ENCODE results near the gene TCF12.

The TCF12 gene

DNA sequence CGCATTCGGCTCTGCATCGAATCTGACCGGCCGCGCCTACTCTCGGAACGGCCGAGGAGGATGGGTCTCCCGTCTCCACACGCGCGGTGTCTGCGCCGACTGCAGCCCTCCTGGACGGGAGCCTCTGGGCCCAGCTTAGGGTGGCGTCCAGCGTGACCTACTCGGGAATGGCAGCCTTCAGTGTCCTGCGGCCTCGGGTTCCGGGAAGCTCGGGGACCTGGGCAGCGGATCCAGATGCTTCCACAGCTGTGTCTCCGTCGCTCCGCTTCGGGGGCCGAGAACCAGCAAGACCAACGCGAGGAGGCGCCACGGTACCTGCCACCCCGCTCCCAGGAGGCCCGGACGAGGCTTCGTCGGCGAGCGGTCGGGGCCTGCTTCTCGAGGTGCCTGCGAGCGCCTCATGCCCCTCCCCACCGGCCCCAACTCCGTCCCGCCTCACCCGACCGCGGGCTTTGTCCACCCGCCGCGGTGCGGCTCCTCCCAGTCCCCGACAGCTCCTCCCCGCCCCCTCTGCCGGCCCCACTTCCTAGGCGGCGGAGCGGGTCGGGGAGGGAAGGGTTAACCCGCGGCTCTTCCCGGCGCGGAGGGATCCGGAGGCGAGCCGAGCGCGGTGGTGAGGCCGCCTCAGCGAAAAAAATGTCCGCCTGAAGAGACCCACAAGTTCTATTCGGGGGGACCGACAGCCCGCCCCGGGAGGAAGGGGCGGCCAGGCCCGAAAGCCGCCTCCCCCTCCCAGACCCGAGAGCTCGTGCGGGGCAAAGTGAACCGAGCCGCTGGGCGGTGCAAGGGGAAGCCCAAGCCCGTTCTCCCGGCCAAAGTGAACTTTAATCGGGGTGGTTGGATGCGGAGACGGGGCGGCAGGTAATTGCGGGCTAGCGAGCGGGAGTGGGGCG, at the start of gene TCF12:
Gene TCF12, plus strand, starts transcription at position 599 of the 893 bp plus-strand sequence. CDS start 1,270 bp downstream, outside the sequence.
- peak; percentile 64 for DNase-seq

DNA sequence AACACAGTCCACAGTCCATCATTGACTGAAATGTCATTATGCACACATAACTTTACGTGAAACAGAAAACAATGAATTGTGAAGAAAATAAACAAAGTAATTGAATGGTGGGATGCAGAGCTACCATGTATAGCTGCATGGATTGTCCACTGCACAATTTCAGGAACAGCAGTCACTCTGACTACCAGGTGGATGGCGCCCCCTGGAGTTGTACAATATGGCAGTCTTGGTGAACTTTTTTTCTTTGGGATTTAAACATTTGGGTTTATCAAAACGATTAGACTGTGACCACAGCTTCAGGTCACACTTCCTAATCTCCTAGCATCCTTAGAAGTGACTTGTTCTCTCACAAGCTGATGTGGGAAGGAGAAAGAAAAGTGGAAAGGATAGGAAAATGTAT, 48.9 kb upstream of the TCF12 start:
- no peak for DNase-seq

DNA sequence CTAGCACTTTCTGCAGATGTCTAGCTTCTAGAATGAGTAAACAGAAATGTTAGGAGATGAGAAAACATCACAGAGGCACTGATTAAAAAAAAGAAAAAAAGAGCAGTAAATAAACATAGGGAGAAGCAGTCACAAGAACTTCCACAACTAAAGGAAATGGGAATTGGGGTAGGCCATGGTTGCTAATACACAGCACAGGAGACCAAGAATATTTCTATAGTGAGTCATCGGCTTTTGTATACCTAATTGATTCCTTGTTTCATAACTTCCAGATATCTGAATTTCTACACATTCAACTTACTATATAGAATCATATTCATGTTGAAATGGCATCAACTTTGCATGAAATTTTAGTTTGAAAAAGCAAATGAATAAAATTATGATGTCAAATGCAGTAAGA, 47.3 kb upstream of the TCF12 start:
- no peak for DNase-seq

DNA sequence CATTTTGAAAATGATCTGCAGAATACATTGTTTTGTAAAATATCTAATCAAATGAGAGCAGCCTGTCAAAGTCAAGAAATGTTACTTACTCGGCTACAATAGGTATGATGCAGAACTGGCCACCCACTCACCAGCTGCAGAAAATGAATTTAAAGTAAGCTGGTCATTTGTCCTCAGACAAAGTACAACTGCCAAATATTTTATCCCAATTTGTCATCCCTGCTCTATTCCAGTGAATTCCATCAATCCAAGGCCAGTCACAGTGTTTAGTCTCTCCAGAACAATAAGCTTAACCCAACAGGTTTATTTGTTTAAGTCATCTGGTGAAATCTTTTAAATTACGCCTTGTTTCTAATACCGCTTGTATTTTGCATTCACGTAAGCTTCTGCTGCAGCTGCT, 46.6 kb upstream of the TCF12 start:
- DNase-seq = no peak

DNA sequence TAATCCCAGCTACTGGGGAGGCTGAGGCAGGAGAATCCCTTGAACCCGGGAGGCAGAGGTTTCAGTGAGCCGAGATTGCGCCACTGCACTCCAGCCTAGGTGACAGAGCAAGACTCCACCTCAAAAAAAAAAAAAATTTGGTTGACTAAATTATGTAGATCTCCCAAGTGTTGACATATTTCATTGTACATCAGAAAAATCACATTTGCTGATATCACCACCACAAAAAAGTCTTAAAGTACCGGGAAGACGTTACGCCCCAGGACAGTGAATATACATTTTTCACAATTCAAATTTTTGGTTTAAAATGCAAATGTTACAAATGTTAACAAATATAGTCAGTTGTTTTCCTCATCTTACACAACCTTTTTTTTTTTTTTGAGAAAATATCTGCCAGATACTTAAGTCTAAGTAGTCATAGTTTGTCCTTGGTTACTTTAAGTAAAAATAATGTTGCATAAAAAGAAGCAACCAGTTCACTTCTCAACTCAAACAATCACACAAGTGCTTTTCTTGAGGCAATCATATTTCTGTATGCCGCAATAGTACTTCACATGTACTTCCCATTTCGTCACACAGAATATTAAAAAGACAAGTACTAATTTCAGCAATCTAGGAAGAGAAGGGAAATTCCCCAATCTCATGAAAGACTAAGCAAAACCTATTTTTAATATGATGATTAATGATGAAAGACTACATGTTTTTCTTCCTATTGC, 41.0 kb upstream of the TCF12 start:
- DNase-seq = no peak

DNA sequence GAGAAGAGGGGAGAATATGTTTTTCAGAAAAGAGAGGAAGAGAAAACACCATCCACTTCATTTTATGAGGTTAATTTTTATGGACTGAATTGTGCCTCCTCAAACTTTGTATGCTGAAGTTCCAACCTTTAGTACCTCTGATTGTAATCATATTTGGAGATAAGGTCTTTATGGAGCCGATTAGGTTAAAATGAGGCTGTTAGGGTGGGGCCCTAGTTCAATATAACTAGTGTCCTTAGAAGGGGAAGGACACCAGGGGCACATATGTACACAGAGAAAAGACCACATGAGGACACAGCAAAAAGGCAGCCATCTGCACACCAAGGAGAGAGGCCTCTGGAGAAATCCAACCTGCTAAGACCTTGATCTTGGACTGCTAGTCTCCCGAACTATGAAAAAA, 38.9 kb upstream of the TCF12 start:
- DNase-seq = no peak

DNA sequence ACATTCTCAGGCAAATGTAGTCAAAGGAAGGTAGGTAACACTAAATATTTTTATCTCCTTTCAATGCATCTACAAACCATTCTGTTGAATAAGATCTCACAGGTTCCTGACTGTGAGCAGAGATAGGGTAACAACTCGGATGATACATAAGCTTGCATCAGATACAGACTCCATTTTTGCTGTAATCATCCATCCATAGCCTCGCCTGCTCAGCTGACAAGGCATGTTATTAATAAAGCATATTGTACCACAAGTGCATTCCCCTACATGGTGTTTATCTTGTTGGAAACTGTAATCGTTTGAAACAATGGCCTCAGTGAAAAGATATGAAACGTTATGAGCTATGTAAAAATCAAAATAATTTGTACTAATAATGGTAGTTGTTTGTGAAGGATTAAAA, 35.4 kb upstream of the TCF12 start:
- no peak for DNase-seq

DNA sequence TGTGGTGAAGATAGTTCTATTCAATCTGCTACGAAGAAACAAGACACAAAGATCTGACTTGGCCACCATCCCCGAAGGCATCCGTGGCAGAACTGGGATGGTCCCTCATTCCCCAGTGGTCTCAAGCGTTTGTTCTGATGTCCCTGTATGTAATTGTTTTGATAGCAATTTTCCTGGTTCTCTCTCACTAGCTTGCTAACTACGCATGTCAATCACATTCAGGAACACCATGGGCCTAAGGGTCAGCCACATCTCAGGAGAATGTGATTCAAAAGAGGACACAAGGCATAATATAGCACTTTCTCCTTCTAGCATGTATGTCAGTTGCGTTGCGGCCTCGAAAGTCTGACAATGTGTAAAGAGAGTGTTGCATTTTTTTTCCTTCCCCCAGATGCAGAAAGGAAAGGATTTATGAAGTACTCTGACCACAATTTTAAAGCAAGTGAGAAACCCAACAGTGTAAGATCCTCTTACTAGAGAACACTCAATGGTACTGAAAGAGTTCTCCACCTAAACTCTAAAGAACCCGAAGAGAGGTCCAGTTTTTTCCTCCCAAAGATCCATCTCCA, 32.0 kb upstream of the TCF12 start:
- no peak for DNase-seq

DNA sequence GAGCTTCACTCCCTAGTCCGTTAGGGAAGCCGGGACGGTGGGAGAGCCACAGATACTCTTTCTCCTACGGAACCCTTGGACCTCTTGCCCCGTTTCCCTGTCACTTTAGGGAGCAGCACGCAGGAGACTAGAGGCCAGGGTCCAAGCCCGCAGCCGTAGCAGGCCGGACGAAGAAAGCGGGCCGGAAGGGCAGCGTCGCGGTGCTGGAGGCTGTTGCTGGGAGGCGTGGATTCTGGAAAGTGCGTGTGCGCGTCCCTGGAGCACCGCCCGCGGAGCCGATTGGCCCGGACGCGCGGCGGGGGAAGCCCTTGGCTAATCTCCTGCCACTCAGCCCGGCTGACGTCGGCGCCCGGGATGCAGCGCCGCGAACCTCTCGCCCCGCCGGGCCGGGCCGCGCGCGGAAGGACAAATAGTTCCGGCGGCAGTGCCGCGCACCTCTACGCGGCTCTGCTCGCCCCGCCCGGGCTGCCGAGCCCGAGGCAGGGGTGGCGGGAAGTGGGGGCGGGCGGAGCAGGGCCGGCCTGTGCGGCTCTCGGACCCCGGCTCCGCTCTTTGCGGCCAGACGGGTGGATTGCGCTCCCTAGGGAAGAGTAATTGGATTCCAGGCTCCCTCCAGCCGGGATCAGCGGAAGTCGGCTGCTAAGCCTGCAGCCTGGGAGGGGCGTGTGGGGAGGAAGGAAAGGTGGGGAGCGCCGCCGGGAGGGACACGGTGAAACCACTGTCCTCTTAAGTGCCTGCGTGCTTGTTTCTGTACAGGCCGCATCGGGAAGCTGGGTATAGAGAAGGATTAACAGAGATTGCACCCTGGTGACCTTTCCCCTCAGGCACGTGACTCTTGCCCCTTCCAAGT, 31.3 kb upstream of the TCF12 start:
- peak; percentile 87 for DNase-seq

DNA sequence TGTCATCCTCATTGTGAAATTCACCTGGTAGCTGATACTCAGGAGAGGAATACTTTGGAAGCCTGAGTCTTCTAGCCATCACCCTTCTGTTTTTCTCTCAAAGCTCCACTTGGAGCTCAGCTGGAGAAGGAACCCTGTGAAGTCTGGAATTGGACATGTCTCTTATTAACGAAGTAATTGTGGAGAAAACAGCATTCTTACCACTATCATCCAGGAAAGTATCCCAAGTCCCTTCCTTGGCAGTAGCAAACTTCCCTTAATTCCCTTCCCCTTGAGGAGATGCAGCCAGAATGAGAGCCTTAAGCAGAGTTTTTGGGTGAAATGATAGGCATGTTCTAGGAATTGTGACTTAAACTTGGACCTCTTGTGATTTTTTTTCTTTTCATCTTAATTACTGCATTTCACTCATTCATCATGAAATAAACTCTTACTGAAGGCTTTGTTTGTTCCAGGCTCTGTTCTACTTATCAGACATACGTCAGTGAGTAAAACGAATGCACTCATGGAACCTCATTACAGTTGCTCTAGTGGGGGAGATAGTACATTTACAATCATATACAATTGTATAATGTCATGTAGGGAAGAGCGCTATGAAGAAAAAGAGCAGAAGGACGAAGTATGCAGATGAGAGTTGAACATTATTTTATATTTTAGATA, 30.5 kb upstream of the TCF12 start:
- DNase-seq = no peak

DNA sequence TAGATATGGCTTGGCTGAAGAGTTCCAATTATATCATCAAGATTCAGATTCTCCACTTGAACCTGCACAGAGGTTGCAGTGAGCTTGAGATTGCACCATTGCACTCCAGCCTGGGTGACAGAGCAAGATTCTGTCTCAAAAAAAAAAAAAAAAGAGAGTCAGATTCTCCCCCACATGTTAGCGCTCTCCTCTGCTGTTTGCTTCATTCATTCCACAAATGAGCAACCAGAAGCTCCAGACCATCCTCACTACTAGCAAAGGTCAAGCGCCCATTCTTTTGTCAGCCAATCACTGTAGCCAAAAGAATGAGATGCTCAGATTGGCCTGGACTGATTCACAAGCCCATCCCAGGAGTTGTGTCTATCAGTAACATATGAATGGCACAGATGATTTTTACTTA, 28.4 kb upstream of the TCF12 start:
- no peak for DNase-seq

DNA sequence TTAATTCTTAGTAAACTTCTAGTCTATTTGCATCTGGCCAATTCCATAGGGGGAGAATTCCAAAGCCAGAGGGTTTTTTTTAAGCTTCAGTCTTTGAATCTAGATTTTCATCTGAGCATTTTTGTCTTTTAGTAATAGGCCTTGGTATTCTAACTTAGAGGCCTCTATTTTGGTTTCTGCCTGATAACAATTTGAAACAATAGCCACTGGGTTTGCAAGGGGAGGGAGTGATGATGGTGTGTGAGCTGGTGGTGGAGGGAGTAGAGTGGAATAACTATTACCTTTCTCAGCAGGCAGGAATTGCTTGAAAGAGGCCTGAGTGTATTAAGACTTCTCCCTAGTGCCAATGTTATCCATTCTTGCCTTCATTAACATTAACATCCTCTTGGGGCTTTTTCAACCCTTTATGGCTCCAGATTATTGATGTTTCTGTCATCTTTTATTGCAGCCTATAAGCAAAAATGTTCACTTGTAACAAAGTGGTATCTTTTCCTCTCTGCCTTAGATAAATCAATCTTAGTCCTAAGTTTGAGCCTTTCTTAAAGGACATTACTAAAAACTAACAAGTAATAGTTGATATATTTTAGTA, 26.5 kb upstream of the TCF12 start:
- no peak for DNase-seq

DNA sequence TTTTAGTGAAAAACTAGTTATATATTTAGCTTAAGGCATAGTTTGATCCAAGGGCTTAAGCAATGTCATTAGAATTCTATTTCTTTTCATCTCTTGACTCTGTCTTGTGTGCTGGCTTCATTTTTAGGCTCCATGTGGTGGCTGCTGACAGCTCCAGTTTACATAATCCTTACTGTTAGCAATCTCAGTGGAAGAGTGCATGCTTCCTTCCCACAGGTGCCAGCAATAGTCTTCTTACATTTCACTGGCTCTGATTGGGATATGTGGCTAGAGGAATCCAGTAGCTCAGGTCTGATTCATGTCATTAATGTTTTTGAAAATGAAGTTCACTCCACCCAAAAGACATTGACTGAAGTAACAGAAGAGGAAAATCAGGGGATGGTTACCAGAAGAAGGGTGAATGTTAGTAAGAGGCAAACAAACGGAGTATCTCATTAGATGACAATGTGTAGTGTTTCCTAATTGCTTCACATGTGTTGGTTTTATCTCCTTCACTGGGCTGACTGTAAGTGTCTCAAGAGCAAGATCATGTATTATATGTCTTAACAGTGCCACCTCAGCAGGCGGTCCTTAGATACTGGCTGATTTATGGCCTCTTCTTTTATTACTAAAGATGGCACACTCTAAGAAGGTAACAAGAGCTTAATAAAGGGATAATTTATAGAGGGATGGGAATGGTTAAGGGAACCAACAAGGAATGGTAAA, 25.6 kb upstream of the TCF12 start:
- peak; percentile 96 for DNase-seq

DNA sequence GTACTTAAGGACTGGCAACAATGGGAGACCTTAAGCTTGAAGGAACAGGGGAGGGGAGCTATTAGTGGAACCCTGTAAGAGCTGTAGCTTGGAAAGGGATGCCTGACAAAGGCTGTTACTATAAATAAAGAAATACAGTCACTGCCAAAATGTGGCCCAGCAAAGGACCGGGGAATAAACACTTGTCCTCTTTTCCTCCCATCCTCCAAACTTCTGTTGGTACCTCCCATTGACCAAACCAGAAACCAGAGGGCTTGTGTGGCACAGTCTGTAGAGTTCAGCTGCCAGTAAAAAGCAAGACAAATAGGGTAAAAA, 25.1 kb upstream of the TCF12 start:
- no peak for DNase-seq

DNA sequence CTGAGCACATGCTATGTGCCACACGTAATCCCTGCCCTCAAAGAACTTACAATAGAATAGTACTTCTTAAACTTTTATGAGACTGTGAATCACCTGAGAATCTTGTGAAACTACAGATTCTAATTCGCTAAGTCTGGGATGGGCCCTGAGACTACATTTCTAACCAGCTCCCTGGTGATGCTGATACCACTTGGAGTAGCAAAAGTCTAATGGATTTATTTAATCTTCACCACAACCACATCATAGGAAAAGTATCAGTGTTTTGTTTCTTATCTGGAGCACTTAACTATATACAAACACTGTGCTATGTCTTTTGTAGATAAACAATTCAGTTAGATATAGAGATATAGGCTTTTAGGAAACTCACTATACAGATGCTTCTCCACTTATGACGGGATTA, 23.8 kb upstream of the TCF12 start:
- no peak for DNase-seq

DNA sequence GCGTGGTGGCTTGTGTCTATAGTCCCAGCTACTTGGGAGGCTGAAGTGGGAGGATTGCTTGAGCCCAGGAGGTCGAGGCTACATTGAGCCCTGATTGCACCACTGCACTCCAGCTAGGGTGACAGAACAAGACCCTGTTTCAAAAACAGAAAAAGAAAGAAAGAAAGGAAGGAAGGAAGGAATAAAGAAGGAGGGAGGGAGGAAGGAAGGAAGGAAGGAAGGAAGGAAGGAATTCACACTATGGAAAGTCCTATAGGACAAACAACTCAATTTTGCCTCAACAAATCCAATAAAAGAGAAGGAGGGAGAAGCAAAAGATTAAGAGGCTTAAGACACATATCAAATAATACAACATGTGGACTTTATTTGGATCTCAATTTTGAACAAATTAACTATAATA, 16.5 kb upstream of the TCF12 start:
- no peak for DNase-seq

DNA sequence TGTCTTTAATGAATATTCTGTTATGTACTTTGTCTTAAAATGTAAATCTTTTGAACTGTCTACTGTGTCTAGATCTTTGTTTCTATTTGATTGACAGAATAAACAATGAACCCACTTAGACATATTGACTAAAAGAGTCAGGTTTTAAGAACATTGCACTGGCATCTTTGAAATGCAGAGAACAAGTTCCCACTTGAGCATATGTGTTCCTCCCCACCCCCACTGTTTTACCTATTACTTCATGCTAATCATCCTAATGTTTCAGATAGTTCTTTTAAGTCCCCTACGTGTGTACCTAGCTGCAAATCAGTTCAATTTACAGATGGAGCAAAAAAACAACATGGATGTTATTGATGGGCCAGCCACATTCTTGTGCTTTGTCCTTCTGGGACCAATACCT, 11.7 kb upstream of the TCF12 start:
- no peak for DNase-seq

DNA sequence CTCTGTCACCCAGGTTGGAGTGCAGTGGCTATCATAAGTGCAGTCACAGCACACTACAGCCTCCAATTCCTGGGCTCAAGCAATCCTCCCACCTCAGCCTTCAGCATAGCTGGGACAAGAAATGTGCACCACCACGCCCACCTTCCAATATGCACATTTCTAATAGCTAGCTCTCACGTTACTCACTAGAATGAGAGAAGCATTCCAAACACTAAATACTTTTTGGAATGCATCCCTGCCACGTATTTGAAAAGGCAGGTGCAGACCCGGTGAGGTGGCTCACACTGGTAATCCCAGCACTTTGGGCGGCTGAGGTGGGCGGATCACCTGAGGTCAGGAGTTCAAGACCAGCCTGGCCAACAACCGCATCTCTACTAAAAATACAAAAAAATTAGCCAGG, 7.6 kb upstream of the TCF12 start:
- DNase-seq = no peak

DNA sequence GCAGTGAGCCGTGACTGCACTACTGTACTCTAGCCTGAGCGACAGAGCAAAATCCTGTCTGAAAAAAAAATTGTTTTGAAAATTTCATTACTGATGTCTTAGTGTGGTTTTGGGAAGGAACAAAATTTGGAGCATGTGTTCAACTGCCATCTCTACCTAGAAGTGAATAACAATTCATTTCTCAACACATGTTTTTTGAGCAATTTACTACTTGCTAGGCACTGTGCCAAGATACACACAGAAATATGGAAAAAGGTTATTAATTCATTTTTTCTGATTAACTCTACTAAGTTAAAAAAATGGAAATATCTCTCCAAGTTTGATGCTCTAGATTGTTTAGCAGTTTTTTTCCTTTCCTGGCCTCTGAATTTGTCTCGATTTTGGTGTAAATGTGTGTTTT, 5.2 kb upstream of the TCF12 start:
- no peak for DNase-seq

DNA sequence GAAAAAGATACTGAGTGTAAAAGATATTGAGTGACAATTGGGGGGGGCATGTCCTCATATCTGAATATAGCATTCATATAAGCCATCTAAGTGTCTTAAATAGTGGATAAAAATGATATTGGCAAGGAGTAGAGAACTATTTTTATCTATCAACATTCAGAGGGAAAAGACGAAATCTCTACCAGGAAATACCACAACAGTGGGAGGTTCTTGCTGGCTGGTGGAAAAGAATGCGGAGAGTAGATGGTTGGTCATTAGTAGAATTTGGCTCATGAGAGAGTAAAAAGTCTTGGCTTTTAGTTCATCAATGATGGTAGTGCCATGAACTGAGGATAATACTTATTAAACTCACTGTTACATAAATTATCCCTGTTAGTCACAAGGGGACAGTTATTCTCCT, 4.8 kb upstream of the TCF12 start:
- no peak for DNase-seq

DNA sequence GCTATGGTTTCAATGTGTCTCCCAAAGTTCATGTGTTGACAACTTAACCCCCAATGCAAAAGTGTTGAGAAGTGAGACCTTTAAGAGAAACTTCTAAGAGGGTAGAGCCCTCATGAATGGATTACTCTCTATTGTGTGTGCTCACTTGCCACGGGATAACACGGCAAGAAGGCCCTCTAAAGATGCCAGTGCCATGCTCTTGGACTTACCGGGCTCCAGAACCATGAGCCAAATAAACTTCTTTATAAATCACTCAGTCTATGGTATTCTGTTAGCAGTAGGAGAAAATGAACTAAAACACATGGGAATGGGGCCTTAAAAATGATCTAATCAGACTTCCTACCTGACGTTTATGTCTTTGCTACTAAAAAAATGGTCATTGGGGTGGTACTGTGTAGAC, 2.6 kb upstream of the TCF12 start:
- DNase-seq = no peak
